Measurements from ENCODE around the gene ZBTB43. TPM values are rescaled to one million over a fixed set of nuclear protein-coding genes. Genes with fewer than 3 reads are reported as not detected.

The ZBTB43 gene
- total and polyA plus RNA-seq, 4 donors: 4.6 to 64.3 (median 14.5) TPM

GRCh38 chr9:126829035-126829434 lies 24.2 kb downstream of the ZBTB43 start:
- Histone ChIP-seq H3K4me3 (no peak overlapping the region), H3K9me3 (ENCODE audit: control insufficient read depth in 4 of 4, insufficient read depth in 3 of 4, low read length in 3 of 4) (peaks cover 0 to 2% (median 0%) of the 10 kb centered on the region in 4 donors), H3K4me1 (ENCODE audit: control insufficient read depth in 5 of 5, insufficient read depth in 5 of 5, low read length in 5 of 5) (peaks cover 0 to 6% (median 0%) of the 10 kb centered on the region in 5 donors), H3K27ac (ENCODE audit: low read depth in 1 of 2, low read length in 1 of 2) (no peak overlapping the region), H3K27me3 (ENCODE audit: control insufficient read depth in 3 of 3, insufficient read depth in 3 of 3, low read length in 2 of 3) (no peaks in the 10 kb centered on the region), H3K36me3 (ENCODE audit: control insufficient read depth in 4 of 4, insufficient read depth in 4 of 4, low read length in 4 of 4) (peaks cover 14 to 23% (median 18%) of the 10 kb centered on the region in 4 donors), H3K9ac (ENCODE audit: insufficient read depth in 1 of 2, low read length in 2 of 2) (no peak overlapping the region)
- DNase-seq (no peak), ATAC-seq (ENCODE audit: insufficient read depth, low FRiP score) (no peak)
- TF ChIP-seq, protein P1, sequence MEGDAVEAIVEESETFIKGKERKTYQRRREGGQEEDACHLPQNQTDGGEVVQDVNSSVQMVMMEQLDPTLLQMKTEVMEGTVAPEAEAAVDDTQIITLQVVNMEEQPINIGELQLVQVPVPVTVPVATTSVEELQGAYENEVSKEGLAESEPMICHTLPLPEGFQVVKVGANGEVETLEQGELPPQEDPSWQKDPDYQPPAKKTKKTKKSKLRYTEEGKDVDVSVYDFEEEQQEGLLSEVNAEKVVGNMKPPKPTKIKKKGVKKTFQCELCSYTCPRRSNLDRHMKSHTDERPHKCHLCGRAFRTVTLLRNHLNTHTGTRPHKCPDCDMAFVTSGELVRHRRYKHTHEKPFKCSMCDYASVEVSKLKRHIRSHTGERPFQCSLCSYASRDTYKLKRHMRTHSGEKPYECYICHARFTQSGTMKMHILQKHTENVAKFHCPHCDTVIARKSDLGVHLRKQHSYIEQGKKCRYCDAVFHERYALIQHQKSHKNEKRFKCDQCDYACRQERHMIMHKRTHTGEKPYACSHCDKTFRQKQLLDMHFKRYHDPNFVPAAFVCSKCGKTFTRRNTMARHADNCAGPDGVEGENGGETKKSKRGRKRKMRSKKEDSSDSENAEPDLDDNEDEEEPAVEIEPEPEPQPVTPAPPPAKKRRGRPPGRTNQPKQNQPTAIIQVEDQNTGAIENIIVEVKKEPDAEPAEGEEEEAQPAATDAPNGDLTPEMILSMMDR (IDR thresholded peaks at IDR 0.05; ENCODE audit: control extremely low read depth, extremely low read depth): no peak
- 94 to 96% methylated on average over 1 of the region's 1 CpG for WGBS, 2 donors

- TF ChIP-seq, protein P1 (IDR thresholded peaks at IDR 0.05; ENCODE audit: control extremely low read depth, extremely low read depth): no peak
- Histone ChIP-seq H3K4me3 (no peak overlapping the region), H3K27me3 (ENCODE audit: control insufficient read depth in 3 of 3, insufficient read depth in 3 of 3, low read length in 2 of 3) (no peaks in the 10 kb centered on the region), H3K9ac (ENCODE audit: insufficient read depth in 1 of 2, low read length in 2 of 2) (no peak overlapping the region), H3K27ac (ENCODE audit: low read depth in 1 of 2, low read length in 1 of 2) (no peak overlapping the region), H3K9me3 (ENCODE audit: control insufficient read depth in 4 of 4, insufficient read depth in 3 of 4, low read length in 3 of 4) (peaks cover 0 to 2% (median 0%) of the 10 kb centered on the region in 4 donors), H3K36me3 (ENCODE audit: control insufficient read depth in 4 of 4, insufficient read depth in 4 of 4, low read length in 4 of 4) (peaks cover 14 to 25% (median 18%) of the 10 kb centered on the region in 4 donors), H3K4me1 (ENCODE audit: control insufficient read depth in 5 of 5, insufficient read depth in 5 of 5, low read length in 5 of 5) (peaks cover 0 to 9% (median 0%) of the 10 kb centered on the region in 5 donors)
- WGBS, 2 donors: 88 to 100% methylated on average over 3 of the region's 3 CpGs
- ATAC-seq (ENCODE audit: insufficient read depth, low FRiP score): no peak
- DNase-seq: no peak
These were observed 26.0 kb downstream of the ZBTB43 start for GRCh38 chr9:126830827-126831226.

DNA sequence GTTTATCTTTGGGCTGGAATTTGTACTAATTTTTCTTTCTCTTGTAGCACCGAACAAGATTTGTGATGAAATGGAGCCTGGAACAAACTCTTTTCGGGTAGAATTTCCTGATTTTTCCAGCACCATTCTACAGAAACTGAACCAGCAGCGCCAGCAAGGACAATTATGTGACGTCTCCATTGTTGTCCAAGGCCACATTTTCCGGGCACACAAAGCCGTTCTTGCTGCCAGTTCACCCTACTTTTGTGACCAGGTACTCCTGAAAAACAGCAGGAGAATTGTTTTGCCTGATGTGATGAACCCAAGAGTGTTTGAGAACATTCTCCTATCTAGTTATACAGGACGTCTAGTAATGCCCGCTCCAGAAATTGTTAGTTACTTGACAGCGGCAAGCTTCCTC lies 27.6 kb downstream of the ZBTB43 start:
- no peaks in the 10 kb centered on the region for H3K27me3 ChIP-seq (ENCODE audit: control insufficient read depth in 3 of 3, insufficient read depth in 3 of 3, low read length in 2 of 3)
- 94 to 97% methylated on average over 9 of the region's 9 CpGs for WGBS, 2 donors
- ATAC-seq (ENCODE audit: insufficient read depth, low FRiP score) (no peak), DNase-seq (no peak)
- H3K4me3 ChIP-seq: no peak overlapping the region
- H3K36me3 ChIP-seq (ENCODE audit: control insufficient read depth in 4 of 4, insufficient read depth in 4 of 4, low read length in 4 of 4): peaks cover 14 to 21% (median 18%) of the 10 kb centered on the region in 4 donors
- H3K9me3 ChIP-seq (ENCODE audit: control insufficient read depth in 4 of 4, insufficient read depth in 3 of 4, low read length in 3 of 4): peaks cover 0 to 2% (median 0%) of the 10 kb centered on the region in 4 donors
- H3K4me1 ChIP-seq (ENCODE audit: control insufficient read depth in 5 of 5, insufficient read depth in 5 of 5, low read length in 5 of 5): peaks cover 0 to 16% (median 0%) of the 10 kb centered on the region in 5 donors
- no peak overlapping the region for H3K27ac ChIP-seq (ENCODE audit: low read depth in 1 of 2, low read length in 1 of 2)
- no peak overlapping the region for H3K9ac ChIP-seq (ENCODE audit: insufficient read depth in 1 of 2, low read length in 2 of 2)
- TF ChIP-seq, protein P1 (IDR thresholded peaks at IDR 0.05; ENCODE audit: control extremely low read depth, extremely low read depth): no peak

DNA sequence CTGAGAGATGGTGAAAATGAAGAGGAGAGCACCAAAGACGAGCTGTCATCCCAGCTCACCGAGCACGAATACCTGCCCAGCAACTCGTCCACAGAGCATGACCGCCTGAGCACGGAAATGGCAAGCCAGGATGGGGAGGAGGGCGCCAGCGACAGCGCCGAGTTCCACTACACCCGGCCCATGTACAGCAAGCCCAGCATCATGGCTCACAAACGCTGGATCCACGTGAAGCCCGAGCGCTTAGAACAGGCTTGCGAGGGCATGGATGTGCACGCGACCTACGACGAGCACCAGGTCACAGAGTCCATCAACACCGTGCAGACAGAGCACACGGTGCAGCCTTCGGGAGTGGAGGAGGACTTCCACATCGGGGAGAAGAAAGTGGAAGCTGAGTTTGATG lies 28.2 kb downstream of the ZBTB43 start:
- ATAC-seq (ENCODE audit: insufficient read depth, low FRiP score): no peak
- no peak overlapping the region for H3K27ac ChIP-seq (ENCODE audit: low read depth in 1 of 2, low read length in 1 of 2)
- TF ChIP-seq, protein P1 (IDR thresholded peaks at IDR 0.05; ENCODE audit: control extremely low read depth, extremely low read depth): no peak
- H3K36me3 ChIP-seq (ENCODE audit: control insufficient read depth in 4 of 4, insufficient read depth in 4 of 4, low read length in 4 of 4): peaks cover 14 to 21% (median 18%) of the 10 kb centered on the region in 4 donors
- WGBS, 2 donors: 97% methylated on average over 24 of the region's 24 CpGs
- no peaks in the 10 kb centered on the region for H3K27me3 ChIP-seq (ENCODE audit: control insufficient read depth in 3 of 3, insufficient read depth in 3 of 3, low read length in 2 of 3)
- peaks cover 0 to 2% (median 0%) of the 10 kb centered on the region in 4 donors for H3K9me3 ChIP-seq (ENCODE audit: control insufficient read depth in 4 of 4, insufficient read depth in 3 of 4, low read length in 3 of 4)
- no peak for DNase-seq
- H3K9ac ChIP-seq (ENCODE audit: insufficient read depth in 1 of 2, low read length in 2 of 2): no peak overlapping the region
- no peak overlapping the region for H3K4me3 ChIP-seq
- peaks cover 0 to 17% (median 0%) of the 10 kb centered on the region in 5 donors for H3K4me1 ChIP-seq (ENCODE audit: control insufficient read depth in 5 of 5, insufficient read depth in 5 of 5, low read length in 5 of 5)
